Measurements from ENCODE around the gene CCDC197. TPM values are rescaled to one million over a fixed set of nuclear protein-coding genes. Genes with fewer than 3 reads are reported as not detected.

Gene CCDC197
- polyA plus RNA-seq, 1 experiment = not detected

DNA sequence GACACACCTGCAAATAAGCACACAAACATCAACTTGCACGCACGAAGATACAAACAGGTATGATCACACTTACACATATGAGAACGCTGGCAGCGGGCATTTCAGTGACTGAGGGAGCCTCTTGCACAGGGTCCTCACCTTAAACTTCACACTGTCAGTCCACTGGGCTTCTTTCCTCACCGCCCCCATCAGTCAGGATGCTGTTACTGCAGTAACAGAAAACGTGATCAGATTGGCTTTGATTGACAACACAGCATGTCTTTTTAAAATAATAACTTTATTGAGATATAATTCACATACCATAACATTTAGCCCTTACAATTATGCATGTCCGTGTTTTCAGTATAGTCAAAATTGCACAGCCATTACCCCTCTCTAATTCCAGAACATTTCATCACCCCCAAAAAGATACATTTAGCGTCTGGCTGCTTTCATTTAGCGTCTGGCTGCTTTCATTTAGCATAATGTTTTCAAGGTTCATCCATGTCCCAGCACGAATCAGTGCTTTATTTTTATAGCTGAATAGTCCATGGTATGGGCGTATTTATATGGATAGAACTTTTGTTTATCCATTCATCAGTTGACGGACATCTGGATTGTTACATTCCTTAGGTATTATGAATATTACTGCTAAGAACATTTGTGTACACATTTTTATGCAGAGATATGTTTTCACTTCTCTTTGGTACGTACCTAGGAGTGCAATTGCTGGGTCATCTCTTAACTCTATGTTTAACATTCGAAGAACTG lies 8.4 kb downstream of the CCDC197 start:
- no peak for DNase-seq (ENCODE audit: low read depth, low spot score)
- H3K4me3 ChIP-seq (ENCODE audit: low read depth, low read length) = no peak overlapping the region
- H3K9me3 ChIP-seq (ENCODE audit: control insufficient read depth, insufficient read depth, low read length) = no peaks in the 10 kb centered on the region; the same call in 1 of the 2 replicates
- TF ChIP-seq, protein P1, sequence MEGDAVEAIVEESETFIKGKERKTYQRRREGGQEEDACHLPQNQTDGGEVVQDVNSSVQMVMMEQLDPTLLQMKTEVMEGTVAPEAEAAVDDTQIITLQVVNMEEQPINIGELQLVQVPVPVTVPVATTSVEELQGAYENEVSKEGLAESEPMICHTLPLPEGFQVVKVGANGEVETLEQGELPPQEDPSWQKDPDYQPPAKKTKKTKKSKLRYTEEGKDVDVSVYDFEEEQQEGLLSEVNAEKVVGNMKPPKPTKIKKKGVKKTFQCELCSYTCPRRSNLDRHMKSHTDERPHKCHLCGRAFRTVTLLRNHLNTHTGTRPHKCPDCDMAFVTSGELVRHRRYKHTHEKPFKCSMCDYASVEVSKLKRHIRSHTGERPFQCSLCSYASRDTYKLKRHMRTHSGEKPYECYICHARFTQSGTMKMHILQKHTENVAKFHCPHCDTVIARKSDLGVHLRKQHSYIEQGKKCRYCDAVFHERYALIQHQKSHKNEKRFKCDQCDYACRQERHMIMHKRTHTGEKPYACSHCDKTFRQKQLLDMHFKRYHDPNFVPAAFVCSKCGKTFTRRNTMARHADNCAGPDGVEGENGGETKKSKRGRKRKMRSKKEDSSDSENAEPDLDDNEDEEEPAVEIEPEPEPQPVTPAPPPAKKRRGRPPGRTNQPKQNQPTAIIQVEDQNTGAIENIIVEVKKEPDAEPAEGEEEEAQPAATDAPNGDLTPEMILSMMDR (IDR thresholded peaks at IDR 0.05; ENCODE audit: low read depth, low read length) = peak; percentile 57
- ChIA-PET POLR2A (no interaction called here), CTCF (interaction anchor here (0.7 to 11.2 kb wide), 5 partner anchors 14 to 67 kb away, joined by 3 to 270 read pairs (median 7); no protein-coding TSS in a partner anchor)
- H3K27me3 ChIP-seq (ENCODE audit: control insufficient read depth, insufficient read depth, low read length) = peaks cover 26% of the 10 kb centered on the region
- H3K27ac ChIP-seq (ENCODE audit: low read depth, low read length) = no peak overlapping the region

- POLR2A ChIA-PET = no interaction called here
Observed at GRCh38 chr14:94008234-94008633, 11.1 kb downstream of the CCDC197 start.

DNA sequence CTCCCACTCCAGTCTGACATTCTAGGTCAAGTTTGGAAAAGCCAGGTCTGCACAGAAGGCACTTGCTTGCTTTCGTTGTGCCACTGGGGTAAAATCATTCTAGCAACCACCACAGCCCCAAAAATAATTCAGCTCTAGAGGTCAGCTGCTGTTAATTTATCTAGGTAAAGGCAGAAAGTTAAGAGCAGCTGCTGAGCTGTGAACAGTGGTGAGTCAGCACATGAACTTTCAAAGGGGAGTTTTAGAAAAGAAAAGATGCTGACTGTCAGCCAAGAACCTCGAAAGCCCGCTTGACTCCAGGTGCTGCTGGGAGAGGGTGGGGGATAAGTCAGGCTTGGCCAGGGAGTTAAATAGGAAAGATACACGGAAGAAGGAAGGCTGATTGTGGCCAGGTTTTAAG lies 12.7 kb downstream of the CCDC197 start:
- H3K27ac ChIP-seq (ENCODE audit: low read depth, low read length) = no peak overlapping the region
- TF ChIP-seq, protein P1 (IDR thresholded peaks at IDR 0.05; ENCODE audit: low read depth, low read length) = no peak
- no peak overlapping the region for H3K4me3 ChIP-seq (ENCODE audit: low read depth, low read length)
- H3K27me3 ChIP-seq (ENCODE audit: control insufficient read depth, insufficient read depth, low read length) = peaks cover 33% of the 10 kb centered on the region
- DNase-seq (ENCODE audit: low read depth, low spot score) = peak; percentile 43
- POLR2A ChIA-PET = interaction anchor here (0.6 kb wide), 1 partner anchor 120 kb away, joined by 3 read pairs; the partner anchor contains the start of gene IFI27L2
- H3K9me3 ChIP-seq (ENCODE audit: control insufficient read depth, insufficient read depth, low read length) = no peaks in the 10 kb centered on the region; the same call in 1 of the 2 replicates
- CTCF ChIA-PET = interaction anchor here (1.5 kb wide), 1 partner anchor 26 kb away, joined by 4 read pairs; no protein-coding TSS in a partner anchor

More at GRCh38 chr14:94008234-94008633, 11.1 kb downstream of the CCDC197 start:
- TF ChIP-seq, protein P1 (IDR thresholded peaks at IDR 0.05; ENCODE audit: low read depth, low read length) = no peak
- no peaks in the 10 kb centered on the region; the same call in 1 of the 2 replicates for H3K9me3 ChIP-seq (ENCODE audit: control insufficient read depth, insufficient read depth, low read length)
- no peak overlapping the region for H3K27ac ChIP-seq (ENCODE audit: low read depth, low read length)
- H3K27me3 ChIP-seq (ENCODE audit: control insufficient read depth, insufficient read depth, low read length) = peaks cover 38% of the 10 kb centered on the region
- CTCF ChIA-PET = no interaction called here
- H3K4me3 ChIP-seq (ENCODE audit: low read depth, low read length) = no peak overlapping the region
- no peak for DNase-seq (ENCODE audit: low read depth, low spot score)

GRCh38 chr14:94010625-94011024 lies 13.5 kb downstream of the CCDC197 start:
- H3K27me3 ChIP-seq (ENCODE audit: control insufficient read depth, insufficient read depth, low read length) = peaks cover 38% of the 10 kb centered on the region
- TF ChIP-seq, protein P1 (IDR thresholded peaks at IDR 0.05; ENCODE audit: low read depth, low read length) = no peak
- POLR2A ChIA-PET = no interaction called here
- H3K4me3 ChIP-seq (ENCODE audit: low read depth, low read length) = no peak overlapping the region
- no peaks in the 10 kb centered on the region for H3K9me3 ChIP-seq (ENCODE audit: control insufficient read depth, insufficient read depth, low read length)
- CTCF ChIA-PET = interaction anchor here (1.1 to 1.7 kb wide), 3 partner anchors 71 to 122 kb away, joined by 3 to 6 read pairs (median 3); no protein-coding TSS in a partner anchor
- no peak for DNase-seq (ENCODE audit: low read depth, low spot score)
- no peak overlapping the region for H3K27ac ChIP-seq (ENCODE audit: low read depth, low read length)

GRCh38 chr14:94011795-94012194 lies 14.7 kb downstream of the CCDC197 start:
- DNase-seq (ENCODE audit: low read depth, low spot score) = no peak
- H3K4me3 ChIP-seq (ENCODE audit: low read depth, low read length) = no peak overlapping the region
- no peaks in the 10 kb centered on the region for H3K9me3 ChIP-seq (ENCODE audit: control insufficient read depth, insufficient read depth, low read length)
- no peak overlapping the region for H3K27ac ChIP-seq (ENCODE audit: low read depth, low read length)
- POLR2A ChIA-PET = no interaction called here
- CTCF ChIA-PET = interaction anchor here (0.7 to 1.7 kb wide), 7 partner anchors 9 to 121 kb away, joined by 3 to 6 read pairs (median 4); no protein-coding TSS in a partner anchor
- H3K27me3 ChIP-seq (ENCODE audit: control insufficient read depth, insufficient read depth, low read length) = peaks cover 49% of the 10 kb centered on the region
- TF ChIP-seq, protein P1 (IDR thresholded peaks at IDR 0.05; ENCODE audit: low read depth, low read length) = no peak
